K562 (cell line): ENCODE results near the gene HCST. TPM values are rescaled to one million over a fixed set of nuclear protein-coding genes. Genes with fewer than 3 reads are reported as not detected.

Source experiments
- ATAC-seq: fragments of 200-7000 bp; cut with Tn5 transposase; 3 replicates; pipeline ENCODE4 v1.9.1; 2020; ENCODE audit warnings: moderate library complexity
- BruUV-seq: library from RNA; stranded (reverse); fragments of 400-500 nt; replicated peaks from 2 replicates; lab custom pipeline; 2021; lab: Mats Ljungman, UMichigan
- CTCF ChIA-PET: fragments of 300-600 bp; formaldehyde crosslinking; extraction: SDS; loops from one replicate; lab custom pipeline; 2021; ENCODE audit warnings: low intra/inter-chr PET ratio; lab: Yijun Ruan, JAX
- POLR2A ChIA-PET: fragments of 300-600, 350-650 bp; sonication (Branson Sonifier 250); formaldehyde crosslinking; extraction: SDS; loops from one replicate; lab custom pipeline; 2021; ENCODE audit warnings: antibody characterized with exemption, inconsistent platforms; lab: Yijun Ruan, JAX
- DNase-seq, 4 experiments: peaks; one replicate each; pipeline versions ENCODE4 v3.0.0 to v3.0.0-alpha.2; 2011 to 2018; ENCODE audit warnings: low spot score in 3 of 4, mixed read lengths in 3 of 4; ENCODE audit errors: extremely low read depth in 1 of 4
- FAIRE-seq: peaks from 2 replicates; lab custom pipeline; 2011; peaks lifted over from hg19 to GRCh38; lab: Jason Lieb, UNC
- H2AFZ ChIP-seq: 2 replicates; pipeline ENCODE4 v1.6.0; 2011; ENCODE audit warnings: low read depth, low read length, control low read depth, inconsistent platforms
- H3K27ac ChIP-seq: fragments of 200-600 bp; 3 replicates; pipeline ENCODE4 v1.8.0; 2011; ENCODE audit warnings: low read depth, mild to moderate bottlenecking, control low read depth, inconsistent platforms, low read length, moderate library complexity, mixed read lengths; ENCODE audit errors: extremely low read depth
- H3K27me3 ChIP-seq, 2 experiments: fragments of 300-600 bp in 1 of 2; 2 replicates in 1 of 2; 3 replicates in 1 of 2; pipeline versions ENCODE4 v1.6.0 to v1.8.0; 2011; ENCODE audit warnings: inconsistent platforms in 2 of 2, low read length in 2 of 2, mild to moderate bottlenecking in 1 of 2, mixed read lengths in 1 of 2, moderate library complexity in 1 of 2; ENCODE audit not compliant: control insufficient read depth in 2 of 2, insufficient read depth in 2 of 2
- H3K36me3 ChIP-seq: fragments of 300-600 bp; 3 replicates; pipeline ENCODE4 v1.8.0; 2011; ENCODE audit warnings: mild to moderate bottlenecking, low read length, inconsistent platforms; ENCODE audit not compliant: control insufficient read depth, insufficient read depth
- H3K4me1 ChIP-seq, 2 experiments: fragments of 200-600 bp in 1 of 2; replicated peaks in 1 of 2; 2 replicates in 1 of 2; 3 replicates in 1 of 2; pipeline versions ENCODE4 v1.5.1 to v1.8.0; 2011; ENCODE audit warnings: inconsistent platforms in 2 of 2, low read length in 2 of 2, mild to moderate bottlenecking in 1 of 2, mixed read lengths in 1 of 2, moderate library complexity in 1 of 2; ENCODE audit not compliant: control insufficient read depth in 2 of 2, insufficient read depth in 2 of 2
- H3K4me2 ChIP-seq: 2 replicates; pipeline ENCODE4 v1.6.1; 2011; ENCODE audit warnings: low read length, control low read depth, inconsistent platforms, mixed read lengths; ENCODE audit not compliant: insufficient read depth
- H3K4me3 ChIP-seq: fragments of 200-600 bp; sonication (generic), shearing (Covaris generic); 2 replicates; pipeline ENCODE4 v1.5.1; 2016; ENCODE audit warnings: control low read depth, inconsistent platforms
- H3K79me2 ChIP-seq: fragments of 200-600 bp; 3 replicates; pipeline ENCODE4 v1.8.0; 2011; ENCODE audit warnings: low read length, inconsistent platforms; ENCODE audit not compliant: control insufficient read depth, insufficient read depth
- H3K9ac ChIP-seq, 2 experiments: 2 replicates each; pipeline versions ENCODE4 v1.6.0 to v1.6.1; 2011; ENCODE audit warnings: low read depth in 2 of 2, low read length in 2 of 2, control low read depth in 1 of 2, inconsistent platforms in 1 of 2, mild to moderate bottlenecking in 1 of 2, mixed read lengths in 1 of 2; ENCODE audit not compliant: insufficient read depth in 1 of 2
- H3K9me1 ChIP-seq: one replicate; pipeline ENCODE4 v1.6.0; 2011; ENCODE audit warnings: inconsistent platforms, mild to moderate bottlenecking, low read length, moderate library complexity; ENCODE audit not compliant: control insufficient read depth, insufficient read depth
- H3K9me3 ChIP-seq: replicated peaks from 2 replicates; pipeline ENCODE4 v1.5.1; 2011; ENCODE audit warnings: low read depth, low read length, inconsistent platforms; ENCODE audit not compliant: control insufficient read depth, insufficient read depth
- H4K20me1 ChIP-seq: replicated peaks from 2 replicates; pipeline ENCODE4 v1.6.1; 2011; ENCODE audit warnings: low read length, inconsistent platforms, mixed read lengths; ENCODE audit not compliant: control insufficient read depth, insufficient read depth
- ATF7 ChIP-seq: fragments of 450-650 bp; IDR thresholded peaks from 2 replicates; pipeline ENCODE4 v1.7.1; 2014; ENCODE audit warnings: mild to moderate bottlenecking, moderate library complexity
- ELF1 ChIP-seq: fragments of 200-800 bp; sonication (Bioruptor generic); IDR thresholded peaks from 2 replicates; pipeline ENCODE4 v1.6.1; 2016; ENCODE audit warnings: missing genetic modification characterization, missing compliant biosample characterization
- GTF2F1 ChIP-seq: IDR thresholded peaks from 2 replicates; pipeline ENCODE4 v1.6.1; 2011; ENCODE audit warnings: low read depth, low read length, improper control_type of control experiment
- MAZ ChIP-seq, 2 experiments: fragments of 450-650 bp in 1 of 2; sonication (generic) in 1 of 2; formaldehyde crosslinking; IDR thresholded peaks in 1 of 2; conservative IDR thresholded peaks in 1 of 2; 2 replicates each; pipeline versions ENCODE4 v1.4.0 to v1.5.0; 2020; ENCODE audit warnings: mild to moderate bottlenecking in 1 of 2, missing genetic modification reagents in 1 of 2
- NRF1 ChIP-seq, 2 experiments: fragments of 450-650 bp; IDR thresholded peaks in 1 of 2; conservative IDR thresholded peaks in 1 of 2; 2 replicates each; pipeline ENCODE4 v1.6.1; 2014; ENCODE audit warnings: mild to moderate bottlenecking in 2 of 2
- POLR3G ChIP-seq: IDR thresholded peaks from 2 replicates; pipeline ENCODE4 v1.6.1; 2011; ENCODE audit not compliant: insufficient read length, insufficient replicate concordance; ENCODE audit errors: extremely low read depth
- YBX1 ChIP-seq: fragments of 450-650 bp; IDR thresholded peaks from 2 replicates; pipeline ENCODE4 v1.7.1; 2016; ENCODE audit warnings: mild to moderate bottlenecking
- ZNF146 ChIP-seq: IDR thresholded peaks from one replicate; pipeline ENCODE4 v1.6.1; 2018; ENCODE audit warnings: missing compliant biosample characterization; ENCODE audit not compliant: unreplicated experiment
- ZSCAN29 ChIP-seq: fragments of 450-650 bp; IDR thresholded peaks from 2 replicates; pipeline ENCODE4 v1.6.1; 2017
- WGBS: fragments of 100-300 bp; shearing (Covaris generic); methylation state at CpG from one replicate; pipeline ENCODE4 v1.1.6; 2016; ENCODE audit warnings: low coverage, mixed read lengths; ENCODE audit not compliant: insufficient coverage; ENCODE audit errors: missing lambda C conversion rate; 5-methylcytosine and 5-hydroxymethylcytosine counted together
- in situ Hi-C: fragments of 300-500 bp; cut with MboI; formaldehyde crosslinking; loops from 4 replicates; pipeline ENCODE4 v1.15.0; 2018; ENCODE audit warnings: inconsistent platforms, mixed read lengths
- intact Hi-C: fragments of 100-400 bp; cut with micrococcal nuclease; formaldehyde crosslinking; loops from 2 replicates; pipeline ENCODE4 v1.14.2; 2022
- polyA plus RNA-seq, 8 experiments: library from polyadenylated mRNA; depleted of rRNA in 4 of 8; stranded (reverse) in 5 of 8; unstranded in 3 of 8; fragments of >200 nt; fragmentation: Nextera tagmentation in 2 of 8; fragmentation: Illumina TruSeq in 1 of 8; extraction: Ambion mirVana in 2 of 8; extraction: Trizol in 1 of 8; gene quantifications; 2 replicates each; pipeline versions ENCODE4 v1.2.1 to v1.2.3, GENCODE V29; 2011 to 2014; ENCODE audit warnings: inconsistent platforms in 1 of 8, missing spikeins in 1 of 8
- total RNA-seq, 7 experiments: library from RNA; depleted of rRNA in 6 of 7; stranded (reverse); fragments of >200 nt in 6 of 7; fragmentation: Illumina TruSeq in 2 of 7; extraction: Trizol in 2 of 7; gene quantifications; 2 replicates each; pipeline versions ENCODE4 v1.2.1 to v1.2.3, GENCODE V29; 2011 to 2021; ENCODE audit warnings: low replicate concordance in 1 of 7
- TF ChIP-seq, protein P1 (sequence below): sonication (generic); formaldehyde crosslinking; IDR thresholded peaks from 2 replicates; pipeline ENCODE4 v1.8.1; 2023; ENCODE audit warnings: mild to moderate bottlenecking, missing genetic modification reagents
- TF ChIP-seq, protein P2 (sequence below): fragments of 450-650 bp; IDR thresholded peaks from 2 replicates; pipeline ENCODE4 v1.6.1; 2016

The HCST gene
- total and polyA plus RNA-seq, 9 of the 15 experiments (the other 6 are each of a cell fraction or from before 2014, with no cell fraction given) = 0.29 to 1.9 (median 0.95) TPM; not detected in 2

DNA sequence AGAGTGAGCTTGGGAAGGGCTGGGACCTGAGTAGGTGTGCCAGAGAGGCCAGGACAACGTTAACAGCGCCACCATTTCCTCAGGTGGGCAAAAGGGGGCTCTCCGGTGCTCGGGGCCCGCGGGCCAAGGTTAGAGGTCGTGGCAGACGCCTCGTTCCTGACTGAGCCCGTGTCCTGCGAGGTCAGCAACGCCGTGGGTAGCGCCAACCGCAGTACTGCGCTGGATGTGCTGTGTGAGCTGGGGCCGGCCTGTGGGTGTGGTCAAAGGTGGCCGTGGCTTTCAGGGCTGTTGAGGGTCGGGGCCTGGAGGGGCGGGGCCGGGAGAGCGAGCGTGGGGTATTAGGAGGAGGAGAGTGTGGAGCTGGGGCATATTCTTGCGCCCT lies 41.9 kb upstream of the HCST start:
- ATAC-seq (no peak), DNase-seq (no peak), FAIRE-seq (no peak)
- ChIA-PET POLR2A (interaction anchor here (0.8 to 1.9 kb wide), 3 partner anchors 12 to 242 kb away, joined by 3 to 7 read pairs (median 3); no protein-coding TSS in a partner anchor), CTCF (no interaction called here)
- in situ Hi-C loops (no loop called here), intact Hi-C loops (no loop called here)
- Histone ChIP-seq H3K4me3 (no peak overlapping the region), H4K20me1 (no peaks in the 10 kb centered on the region), H2AFZ (no peak overlapping the region), H3K36me3 (no peaks in the 10 kb centered on the region), H3K27me3 (peaks cover 13 to 43% of the 10 kb centered on the region in 2 experiments; a peak in 3 of 5 replicates), H3K9me1 (no peaks in the 10 kb centered on the region), H3K4me2 (no peak overlapping the region), H3K9me3 (peaks cover 5% of the 10 kb centered on the region; the same call in 1 of the 2 replicates), H3K9ac (peak overlapping the region in 1 of 2 experiments; percentile 66; a peak in 2 of 4 replicates), H3K4me1 (peaks cover 13 to 54% of the 10 kb centered on the region in 2 experiments), H3K27ac (no peak overlapping the region), H3K79me2 (no peaks in the 10 kb centered on the region)
- WGBS = 13% methylated on average over 21 of the region's 24 CpGs
- TF ChIP-seq ZSCAN29 = no peak
- no peak for TF ChIP-seq YBX1
- no peak for TF ChIP-seq ZNF146 (CRISPR knock-in tag)
- TF ChIP-seq GTF2F1 = no peak
- no TSS peak for BruUV-seq

DNA sequence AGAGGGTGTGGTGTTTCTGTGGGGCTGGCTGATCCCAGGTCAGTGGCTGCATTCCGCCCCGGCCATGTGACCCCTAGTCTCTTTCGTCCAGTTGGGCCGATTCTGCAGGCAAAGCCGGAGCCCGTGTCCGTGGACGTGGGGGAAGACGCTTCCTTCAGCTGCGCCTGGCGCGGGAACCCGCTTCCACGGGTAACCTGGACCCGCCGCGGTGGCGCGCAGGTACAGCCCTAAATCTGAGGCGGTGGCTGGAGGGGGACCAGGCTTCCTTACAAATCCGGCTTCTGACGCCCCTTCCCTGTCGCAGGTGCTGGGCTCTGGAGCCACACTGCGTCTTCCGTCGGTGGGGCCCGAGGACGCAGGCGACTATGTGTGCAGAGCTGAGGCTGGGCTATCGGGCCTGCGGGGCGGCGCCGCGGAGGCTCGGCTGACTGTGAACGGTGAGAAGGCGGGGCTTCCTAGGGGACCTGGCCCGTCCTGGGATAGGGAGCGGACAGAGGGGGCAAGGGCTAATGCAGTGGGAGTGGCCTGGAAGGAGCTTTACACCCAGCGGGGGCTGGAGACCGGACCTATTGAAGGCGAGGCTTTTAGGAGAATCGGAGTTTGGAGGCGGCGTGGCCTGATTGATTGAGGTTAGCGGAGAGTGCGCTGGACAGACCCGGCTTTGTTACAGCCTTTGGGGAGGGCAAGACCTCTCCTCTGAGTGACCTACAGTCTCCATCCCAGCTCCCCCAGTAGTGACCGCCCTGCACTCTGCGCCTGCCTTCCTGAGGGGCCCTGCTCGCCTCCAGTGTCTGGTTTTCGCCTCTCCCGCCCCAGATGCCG lies 41.3 kb upstream of the HCST start:
- H3K9ac ChIP-seq = peak overlapping the region in 1 of 2 experiments; percentile 66; a peak in 2 of 4 replicates
- intact Hi-C loops (no loop called here), in situ Hi-C loops (no loop called here)
- TF ChIP-seq MAZ (CRISPR knock-in tag; conservative IDR thresholded peaks at IDR 0.05 in 1 of 2, IDR thresholded peaks at IDR 0.05 in 1 of 2) = 0 out of 4 replicates have a peak, but pooled peaks of 1 of the 2 experiments have one; percentile 17
- peak; percentile 27 to 44; a peak in 2 of 4 replicates for TF ChIP-seq NRF1 (conservative IDR thresholded peaks at IDR 0.05 in 1 of 2, IDR thresholded peaks at IDR 0.05 in 1 of 2)
- 0 out of 2 replicates have a peak, but pooled peaks have one; percentile 24 for TF ChIP-seq ATF7
- no peak for TF ChIP-seq POLR3G
- TF ChIP-seq, protein P1, sequence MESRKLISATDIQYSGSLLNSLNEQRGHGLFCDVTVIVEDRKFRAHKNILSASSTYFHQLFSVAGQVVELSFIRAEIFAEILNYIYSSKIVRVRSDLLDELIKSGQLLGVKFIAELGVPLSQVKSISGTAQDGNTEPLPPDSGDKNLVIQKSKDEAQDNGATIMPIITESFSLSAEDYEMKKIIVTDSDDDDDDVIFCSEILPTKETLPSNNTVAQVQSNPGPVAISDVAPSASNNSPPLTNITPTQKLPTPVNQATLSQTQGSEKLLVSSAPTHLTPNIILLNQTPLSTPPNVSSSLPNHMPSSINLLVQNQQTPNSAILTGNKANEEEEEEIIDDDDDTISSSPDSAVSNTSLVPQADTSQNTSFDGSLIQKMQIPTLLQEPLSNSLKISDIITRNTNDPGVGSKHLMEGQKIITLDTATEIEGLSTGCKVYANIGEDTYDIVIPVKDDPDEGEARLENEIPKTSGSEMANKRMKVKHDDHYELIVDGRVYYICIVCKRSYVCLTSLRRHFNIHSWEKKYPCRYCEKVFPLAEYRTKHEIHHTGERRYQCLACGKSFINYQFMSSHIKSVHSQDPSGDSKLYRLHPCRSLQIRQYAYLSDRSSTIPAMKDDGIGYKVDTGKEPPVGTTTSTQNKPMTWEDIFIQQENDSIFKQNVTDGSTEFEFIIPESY (CRISPR knock-in tag) = peak; percentile 51; the same call in 1 of the 2 replicates
- no peak for TF ChIP-seq ELF1 (tag)
- TF ChIP-seq, protein P2, sequence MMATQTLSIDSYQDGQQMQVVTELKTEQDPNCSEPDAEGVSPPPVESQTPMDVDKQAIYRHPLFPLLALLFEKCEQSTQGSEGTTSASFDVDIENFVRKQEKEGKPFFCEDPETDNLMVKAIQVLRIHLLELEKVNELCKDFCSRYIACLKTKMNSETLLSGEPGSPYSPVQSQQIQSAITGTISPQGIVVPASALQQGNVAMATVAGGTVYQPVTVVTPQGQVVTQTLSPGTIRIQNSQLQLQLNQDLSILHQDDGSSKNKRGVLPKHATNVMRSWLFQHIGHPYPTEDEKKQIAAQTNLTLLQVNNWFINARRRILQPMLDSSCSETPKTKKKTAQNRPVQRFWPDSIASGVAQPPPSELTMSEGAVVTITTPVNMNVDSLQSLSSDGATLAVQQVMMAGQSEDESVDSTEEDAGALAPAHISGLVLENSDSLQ = peak; percentile 35; the same call in 1 of the 2 replicates
- peaks cover 9 to 41% of the 10 kb centered on the region in 2 experiments; a peak in 3 of 5 replicates for H3K27me3 ChIP-seq
- no peaks in the 10 kb centered on the region for H3K79me2 ChIP-seq
- H3K9me1 ChIP-seq = no peaks in the 10 kb centered on the region
- DNase-seq = peak; percentile 55 to 76 (median 74)
- peak; percentile 55 for FAIRE-seq
- H2AFZ ChIP-seq = peak overlapping the region; percentile 47; the same call in 1 of the 2 replicates
- H3K36me3 ChIP-seq = no peaks in the 10 kb centered on the region
- no peak overlapping the region for H3K27ac ChIP-seq
- H3K9me3 ChIP-seq = peaks cover 5% of the 10 kb centered on the region; the same call in 1 of the 2 replicates
- H3K4me3 ChIP-seq = no peak overlapping the region
- ATAC-seq = peak; percentile 90
- H3K4me2 ChIP-seq = peak overlapping the region; percentile 21
- no peaks in the 10 kb centered on the region for H4K20me1 ChIP-seq
- CTCF ChIA-PET = no interaction called here
- H3K4me1 ChIP-seq = peaks cover 7 to 48% of the 10 kb centered on the region in 2 experiments
- no TSS peak for BruUV-seq
- 21% methylated on average over 39 of the region's 55 CpGs for WGBS
- POLR2A ChIA-PET = interaction anchor here (0.8 to 1.9 kb wide), 2 partner anchors 12 to 41 kb away, joined by 3 to 7 read pairs; no protein-coding TSS in a partner anchor
